OCI-LY7 (cell line): ENCODE measurements around the gene SMAP2. TPM values are rescaled to one million over a fixed set of nuclear protein-coding genes. Genes with fewer than 3 reads are reported as not detected.
A peak's percentile ranks its signal among the peaks of the same experiment; 100 is the strongest.

Source experiments
- BruUV-seq: library from RNA; stranded (reverse); fragments of 400-500 nt; replicated peaks from 2 replicates; lab custom pipeline; 2021; lab: Mats Ljungman, UMichigan
- CTCF ChIA-PET: fragments of 300-600 bp; sonication (Branson Sonifier 250); formaldehyde crosslinking; loops from one replicate; lab custom pipeline; 2022; ENCODE audit warnings: antibody characterized with exemption; ENCODE audit not compliant: unreplicated experiment; lab: Charles Lee
- POLR2A ChIA-PET: fragments of 300-600 bp; sonication (Branson Sonifier 250); formaldehyde crosslinking; loops from one replicate; lab custom pipeline; 2022; ENCODE audit warnings: antibody characterized with exemption; lab: Charles Lee
- DNase-seq: peaks from one replicate; pipeline ENCODE4 v3.0.0-alpha.2; 2015; ENCODE audit warnings: low spot score
- H2AFZ ChIP-seq: fragments of 200-600 bp; sonication (generic), shearing (Covaris generic); 2 replicates; pipeline ENCODE4 v1.6.1; 2014; ENCODE audit warnings: mild to moderate bottlenecking, antibody characterized with exemption, low read length, moderate library complexity
- H3K27ac ChIP-seq: fragments of 200-600 bp; sonication (generic); 2 replicates; pipeline ENCODE4 v1.5.1; 2014; ENCODE audit warnings: mixed run types, low read depth, mild to moderate bottlenecking, moderate library complexity, low read length, inconsistent platforms; ENCODE audit not compliant: poor library complexity, severe bottlenecking
- H3K36me3 ChIP-seq: fragments of 200-600 bp; sonication (generic); 2 replicates; pipeline ENCODE4 v1.6.1; 2014; ENCODE audit warnings: mild to moderate bottlenecking, antibody characterized with exemption, low read length, moderate library complexity, mixed read lengths; ENCODE audit not compliant: insufficient read depth
- H3K4me1 ChIP-seq: fragments of 200-600 bp; sonication (generic); 2 replicates; pipeline ENCODE4 v1.5.1; 2014; ENCODE audit warnings: mild to moderate bottlenecking, low read length; ENCODE audit not compliant: insufficient read depth, poor library complexity, severe bottlenecking
- H3K4me2 ChIP-seq: fragments of 200-600 bp; sonication (generic); 2 replicates; pipeline ENCODE4 v1.6.1; 2014; ENCODE audit warnings: mild to moderate bottlenecking, low read length
- H3K4me3 ChIP-seq: fragments of 200-600 bp; sonication (generic); 2 replicates; pipeline ENCODE4 v1.5.1; 2014; ENCODE audit warnings: mild to moderate bottlenecking, low read depth, low read length; ENCODE audit not compliant: poor library complexity, severe bottlenecking
- H3K79me2 ChIP-seq: fragments of 200-600 bp; sonication (generic); 2 replicates; pipeline ENCODE4 v1.6.1; 2016; ENCODE audit warnings: low read depth, mild to moderate bottlenecking, low read length, moderate library complexity, mixed read lengths; ENCODE audit not compliant: insufficient read depth
- H3K9me2 ChIP-seq: fragments of 200-600 bp; sonication (generic); 2 replicates; pipeline ENCODE4 v1.6.1; 2016; ENCODE audit warnings: mild to moderate bottlenecking, low read length, mixed read lengths; ENCODE audit not compliant: insufficient read depth
- H3K9me3 ChIP-seq: fragments of 200-600 bp; sonication (generic); 2 replicates; pipeline ENCODE4 v1.6.1; 2014; ENCODE audit warnings: mild to moderate bottlenecking, mixed run types, low read length, mixed read lengths
- H4K20me1 ChIP-seq: fragments of 200-600 bp; sonication (generic); 2 replicates; pipeline ENCODE4 v1.6.1; 2014; ENCODE audit warnings: mild to moderate bottlenecking, antibody characterized with exemption, low read length, moderate library complexity, mixed read lengths; ENCODE audit not compliant: insufficient read depth
- CTCF ChIP-seq: fragments of 200-600 bp; sonication (generic); conservative IDR thresholded peaks from 2 replicates; pipeline ENCODE4 v1.5.1; 2014; ENCODE audit warnings: mild to moderate bottlenecking, antibody characterized with exemption, low read length, moderate library complexity, mixed read lengths
- EZH2phosphoT487 ChIP-seq: fragments of 200-600 bp; sonication (generic); IDR thresholded peaks from 2 replicates; pipeline ENCODE4 v1.6.1; 2018; ENCODE audit warnings: low read depth, borderline replicate concordance, mild to moderate bottlenecking, mixed run types, antibody characterized with exemption, low read length, moderate library complexity, mixed read lengths
- intact Hi-C: fragments of 100-400 bp; cut with micrococcal nuclease; formaldehyde crosslinking; loops from one replicate; pipeline ENCODE4 v1.10.0; 2022; ENCODE audit not compliant: unreplicated experiment
- total RNA-seq, 2 experiments: library from RNA; depleted of rRNA in 1 of 2; stranded (reverse); fragments of >200 nt in 1 of 2; shearing (Covaris generic) in 1 of 2; gene quantifications; 2 replicates each; pipeline ENCODE4 v1.2.3, GENCODE V29; 2014 to 2022

The SMAP2 gene
- total RNA-seq, 2 experiments from 2014 or later: 50.3 to 105 TPM

- no peaks in the 10 kb centered on the region for H3K9me2 ChIP-seq
- H3K4me1 ChIP-seq: peaks cover 84% of the 10 kb centered on the region
- H3K36me3 ChIP-seq: peaks cover 6% of the 10 kb centered on the region
- H3K27ac ChIP-seq: peak overlapping the region; percentile 68
- no peak for TF ChIP-seq EZH2phosphoT487
- TF ChIP-seq CTCF: 0 out of 2 replicates have a peak, but pooled peaks have one; percentile 8
- peak overlapping the region; percentile 52 for H3K4me2 ChIP-seq
- no peaks in the 10 kb centered on the region for H3K9me3 ChIP-seq
- DNase-seq: no peak
- ChIA-PET POLR2A (interaction anchor here (0.5 to 2.0 kb wide), 7 partner anchors 11 to 259 kb away, joined by 3 to 12 read pairs (median 4); no protein-coding TSS in a partner anchor), CTCF (no interaction called here)
- BruUV-seq: no TSS peak
- intact Hi-C loops: no loop called here
- no peak overlapping the region for H2AFZ ChIP-seq
- 0 out of 2 replicates have a peak, but pooled peaks cover 3% of the 10 kb centered on the region for H4K20me1 ChIP-seq
- peaks cover 98% of the 10 kb centered on the region for H3K79me2 ChIP-seq
- H3K4me3 ChIP-seq: no peak overlapping the region
Measured at GRCh38 chr1:40397258-40397657, 23.7 kb downstream of the SMAP2 start.

- Histone ChIP-seq H3K36me3 (peaks cover 6% of the 10 kb centered on the region), H3K4me1 (peaks cover 78% of the 10 kb centered on the region), H3K79me2 (peaks cover 98% of the 10 kb centered on the region), H3K4me2 (peak overlapping the region; percentile 7; the same call in 1 of the 2 replicates), H4K20me1 (peaks cover 12% of the 10 kb centered on the region; the same call in 1 of the 2 replicates), H2AFZ (no peak overlapping the region), H3K4me3 (no peak overlapping the region), H3K9me2 (no peaks in the 10 kb centered on the region), H3K27ac (no peak overlapping the region), H3K9me3 (no peaks in the 10 kb centered on the region)
- POLR2A ChIA-PET: interaction anchor here (0.6 to 1.3 kb wide), 9 partner anchors 10 to 1270 kb away, joined by 3 to 5 read pairs (median 3); no protein-coding TSS in a partner anchor
- intact Hi-C loops: no loop called here
- DNase-seq: no peak
- TF ChIP-seq EZH2phosphoT487: no peak
- TF ChIP-seq CTCF: no peak
- BruUV-seq: no TSS peak
- CTCF ChIA-PET: no interaction called here
Measured at GRCh38 chr1:40399984-40400704, 26.6 kb downstream of the SMAP2 start.
